Transverse colon (tissue), 4 donors: Measurements from ENCODE around the gene MRPL1. TPM values are rescaled to one million over a fixed set of nuclear protein-coding genes. Genes with fewer than 3 reads are reported as not detected.

Experiments used
- DNase-seq: peaks from one replicate; pipeline ENCODE4 v3.0.0-alpha.2; 2019
- H3K27ac ChIP-seq, 4 donors: fragments of 200-600 bp; sonication (generic); 2 replicates each; pipeline ENCODE4 v1.5.1; 2016 to 2018; ENCODE audit warnings: inconsistent platforms in 4 of 4
- H3K27me3 ChIP-seq: fragments of 200-600 bp; sonication (generic); 2 replicates; pipeline ENCODE4 v1.5.1; 2017; ENCODE audit warnings: inconsistent platforms
- H3K36me3 ChIP-seq, 4 donors: fragments of 200-600 bp; sonication (generic); 2 replicates each; pipeline ENCODE4 v1.5.1; 2017 to 2019; ENCODE audit warnings: inconsistent platforms in 4 of 4
- H3K4me1 ChIP-seq, 4 donors: fragments of 200-600 bp; sonication (generic); 2 replicates each; pipeline ENCODE4 v1.5.1; 2017 to 2020; ENCODE audit warnings: inconsistent platforms in 4 of 4
- H3K4me3 ChIP-seq, 4 donors: fragments of 200-600 bp; sonication (generic); 1 replicate in 1 of 4; 2 replicates in 3 of 4; pipeline versions ENCODE4 v1.5.1 to v1.6.1; 2017 to 2019; ENCODE audit warnings: inconsistent platforms in 4 of 4
- H3K9me3 ChIP-seq, 2 donors: fragments of 200-600 bp; sonication (generic); 2 replicates each; pipeline ENCODE4 v1.5.1; 2017 to 2019; ENCODE audit warnings: inconsistent platforms in 2 of 2
- CTCF ChIP-seq, 5 experiments: fragments of 200-600 bp in 3 of 5; fragments of 450-650 bp in 2 of 5; sonication (generic) in 3 of 5; IDR thresholded peaks; 1 replicate in 2 of 5; 2 replicates in 3 of 5; pipeline ENCODE4 v1.5.1; 2016 to 2017; ENCODE audit warnings: antibody characterized with exemption in 5 of 5, inconsistent platforms in 3 of 5, mild to moderate bottlenecking in 2 of 5, moderate library complexity in 1 of 5
- EP300 ChIP-seq: sonication (generic); formaldehyde crosslinking; IDR thresholded peaks from one replicate; pipeline ENCODE4 v1.6.1; 2017; ENCODE audit warnings: antibody characterized with exemption, low read depth
- POLR2A ChIP-seq: fragments of 450-650 bp; IDR thresholded peaks from one replicate; pipeline ENCODE4 v1.6.1; 2016; ENCODE audit warnings: antibody characterized with exemption, mild to moderate bottlenecking, moderate library complexity
- POLR2AphosphoS5 ChIP-seq, 3 donors: sonication (generic); formaldehyde crosslinking; IDR thresholded peaks; one replicate each; pipeline ENCODE4 v1.6.1; 2016; ENCODE audit warnings: antibody characterized with exemption in 3 of 3
- WGBS, 2 donors: methylation state at CpG; one replicate each; pipeline ENCODE4 v1.1.5; 2018; ENCODE audit warnings: low coverage in 1 of 2; 5-methylcytosine and 5-hydroxymethylcytosine counted together
- in situ Hi-C, 4 donors: fragments of 200-750 bp; cut with MboI; loops; one replicate each; pipeline versions ENCODE4 v1.15.0 to v1.15.1; 2017; ENCODE audit warnings: low sequenced_read_pairs in 3 of 4, low pct_ligation_motif_present in 1 of 4, low pct_unique_long_range_greater_than_20kb in 1 of 4
- intact Hi-C: fragments of 100-400 bp; cut with DNase I; formaldehyde crosslinking; loops from one replicate; pipeline ENCODE4 v1.15.1; 2023; ENCODE audit warnings: low total_unique reads
- total RNA-seq, 4 donors: library from RNA; depleted of rRNA; stranded (reverse); fragments of >200 nt; gene quantifications; one replicate each; pipeline ENCODE4 v1.1.0, GENCODE V29; 2016

Gene MRPL1
- total RNA-seq, 4 donors from 2014 or later = 3.7 to 31.8 (median 19.6) TPM

GRCh38 chr4:77910676-77911075, 48.0 kb downstream of the MRPL1 start:
- no peak overlapping the region for H3K27ac ChIP-seq
- no peaks in the 10 kb centered on the region for H3K9me3 ChIP-seq
- no peaks in the 10 kb centered on the region for H3K4me1 ChIP-seq
- H3K27me3 ChIP-seq = no peaks in the 10 kb centered on the region
- intact Hi-C loops (no loop called here), in situ Hi-C loops (no loop called here)
- no peak overlapping the region for H3K4me3 ChIP-seq
- no peak for DNase-seq
- H3K36me3 ChIP-seq = peaks cover 0 to 12% (median 2%) of the 10 kb centered on the region in 4 donors
- TF ChIP-seq POLR2A (no peak), EP300 (no peak), CTCF (IDR thresholded peaks at IDR 0.05) (no peak), POLR2AphosphoS5 (IDR thresholded peaks at IDR 0.05) (no peak)

DNA sequence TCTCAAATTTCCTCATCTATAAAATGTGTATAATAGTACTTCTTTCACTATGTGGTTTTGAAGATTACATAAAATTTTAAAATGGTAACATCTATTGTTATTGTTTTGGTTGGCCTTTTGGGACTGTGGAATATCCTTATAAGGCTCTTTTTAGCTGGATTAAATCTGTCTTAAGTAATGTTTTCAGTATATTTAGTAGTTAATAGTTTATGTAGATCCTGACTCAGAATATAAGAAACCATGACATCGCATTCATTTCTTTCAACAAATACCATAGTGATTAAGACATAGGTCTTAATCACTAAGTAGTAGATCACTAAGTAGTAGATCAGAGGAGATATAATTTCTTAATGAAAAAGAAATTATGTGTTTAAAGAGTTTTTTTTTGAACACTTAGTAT, 48.5 kb downstream of the MRPL1 start:
- 92 to 100% methylated on average over 1 of the region's 1 CpG for WGBS, 2 donors
- intact Hi-C loops = no loop called here
- TF ChIP-seq POLR2A = no peak

GRCh38 chr4:77911842-77912450, 49.3 kb downstream of the MRPL1 start:
- no peak overlapping the region for H3K27ac ChIP-seq
- no peak for TF ChIP-seq POLR2AphosphoS5 (IDR thresholded peaks at IDR 0.05)
- no peak for TF ChIP-seq POLR2A
- no peak for TF ChIP-seq EP300
- TF ChIP-seq CTCF (IDR thresholded peaks at IDR 0.05) = no peak
- in situ Hi-C loops = no loop called here

More for the DNA sequence above, 48.5 kb downstream of the MRPL1 start:
- in situ Hi-C loops = no loop called here
- Histone ChIP-seq H3K27ac (no peak overlapping the region), H3K27me3 (no peaks in the 10 kb centered on the region), H3K4me3 (no peak overlapping the region), H3K9me3 (no peaks in the 10 kb centered on the region), H3K36me3 (peaks cover 0 to 12% (median 2%) of the 10 kb centered on the region in 4 donors), H3K4me1 (no peaks in the 10 kb centered on the region)
- DNase-seq = no peak

DNA sequence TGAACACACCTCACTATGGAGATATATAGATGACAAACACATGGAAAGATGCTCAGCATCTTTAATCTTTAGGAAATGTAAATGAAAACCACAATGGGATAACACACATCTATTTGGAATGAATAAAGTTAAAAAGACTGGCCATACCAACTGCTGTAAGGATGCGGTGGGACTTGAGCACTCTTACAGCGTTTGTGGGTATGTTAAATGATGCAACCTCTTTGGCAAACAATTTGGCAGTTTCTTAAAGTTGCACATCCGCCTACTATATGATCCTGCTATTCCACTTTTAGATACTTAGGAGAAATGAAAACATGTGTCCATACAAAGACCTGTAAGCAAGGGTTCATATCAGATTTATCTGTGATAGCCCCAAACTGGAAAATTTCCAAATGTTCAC, 50.7 kb downstream of the MRPL1 start:
- Histone ChIP-seq H3K4me3 (no peak overlapping the region), H3K4me1 (no peaks in the 10 kb centered on the region), H3K9me3 (no peaks in the 10 kb centered on the region), H3K36me3 (peaks cover 0 to 12% (median 2%) of the 10 kb centered on the region in 4 donors), H3K27me3 (no peaks in the 10 kb centered on the region), H3K27ac (no peak overlapping the region)
- DNase-seq = no peak
- TF ChIP-seq POLR2A (no peak), CTCF (IDR thresholded peaks at IDR 0.05) (no peak)
- in situ Hi-C loops (no loop called here), intact Hi-C loops (no loop called here)
- 92 to 95% methylated on average over 3 of the region's 3 CpGs for WGBS, 2 donors

More at GRCh38 chr4:77911842-77912450, 49.3 kb downstream of the MRPL1 start:
- H3K9me3 ChIP-seq = no peaks in the 10 kb centered on the region
- no peaks in the 10 kb centered on the region for H3K4me1 ChIP-seq
- WGBS, 2 donors = 77 to 96% methylated on average over 3 of the region's 3 CpGs
- DNase-seq = no peak
- intact Hi-C loops = no loop called here
- peaks cover 0 to 12% (median 2%) of the 10 kb centered on the region in 4 donors for H3K36me3 ChIP-seq
- no peaks in the 10 kb centered on the region for H3K27me3 ChIP-seq
- H3K4me3 ChIP-seq = no peak overlapping the region

GRCh38 chr4:77917075-77917474, 54.4 kb downstream of the MRPL1 start:
- WGBS, 2 donors = 56 to 57% methylated on average over 2 of the region's 2 CpGs

More at GRCh38 chr4:77917075-77917474, 54.4 kb downstream of the MRPL1 start:
- in situ Hi-C loops (no loop called here), intact Hi-C loops (no loop called here)
- Histone ChIP-seq H3K27me3 (no peaks in the 10 kb centered on the region), H3K27ac (no peak overlapping the region), H3K4me1 (peaks cover 0 to 5% (median 0%) of the 10 kb centered on the region in 4 donors), H3K4me3 (no peak overlapping the region), H3K36me3 (peaks cover 0 to under 1% (median 0%) of the 10 kb centered on the region in 4 donors), H3K9me3 (no peaks in the 10 kb centered on the region)
- no peak for DNase-seq
- TF ChIP-seq EP300 (no peak), POLR2A (no peak), POLR2AphosphoS5 (IDR thresholded peaks at IDR 0.05) (no peak), CTCF (IDR thresholded peaks at IDR 0.05) (no peak)
